HG02571 (cell line): ENCODE measurements around the gene SERPINA1.
A peak's percentile ranks its signal among the peaks of the same experiment; 100 is the strongest.

Experiments
- ATAC-seq: cut with Tn5 transposase; IDR thresholded peaks from one replicate; pipeline ENCODE4 v1.9.1; 2021; ENCODE audit warnings: mild to moderate bottlenecking, moderate library complexity; ENCODE audit not compliant: unreplicated experiment

The SERPINA1 gene

DNA sequence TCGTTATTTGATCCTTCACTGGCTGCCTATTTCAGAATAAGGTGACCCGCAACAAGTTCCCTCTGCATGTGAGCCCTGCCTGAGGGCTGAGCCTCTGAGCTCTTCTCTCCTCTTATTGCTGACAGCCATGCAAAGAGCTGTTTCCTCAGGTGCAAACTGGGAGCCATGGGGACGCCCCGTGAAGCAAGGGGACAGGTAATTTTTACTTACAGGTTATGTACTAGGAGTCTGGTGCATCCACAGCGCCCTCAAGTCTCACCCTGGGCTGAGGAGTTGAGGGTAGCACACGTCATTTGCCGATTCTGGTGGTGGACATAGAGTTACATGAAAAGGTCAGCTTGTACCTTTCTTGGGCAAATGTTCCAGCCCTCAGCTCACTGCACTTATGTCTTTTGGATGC lies 39.1 kb downstream of the SERPINA1 start:
- no peak for ATAC-seq

- ATAC-seq, result no peak
These were observed 39.6 kb downstream of the SERPINA1 start for GRCh38 chr14:94348836-94349235.

DNA sequence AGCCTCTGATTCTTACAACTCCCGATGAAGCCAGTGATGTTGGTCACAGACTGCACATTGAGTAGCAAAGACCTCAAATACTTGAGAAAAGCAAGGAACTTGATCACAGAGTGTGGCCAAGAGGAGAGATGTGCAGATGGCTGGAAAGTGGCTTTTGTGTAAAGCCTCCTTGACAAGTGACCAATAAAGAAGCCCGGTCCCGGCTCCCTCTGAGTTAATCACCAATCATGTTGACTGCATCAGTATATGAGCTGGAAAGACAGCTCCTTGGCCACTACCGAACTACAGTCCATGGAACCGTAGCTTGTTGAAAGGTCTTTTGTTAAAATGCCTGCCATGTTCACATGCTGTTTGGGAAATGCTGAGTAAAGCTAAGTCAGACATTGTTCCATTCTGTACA lies 41.6 kb downstream of the SERPINA1 start:
- peak; percentile 4 for ATAC-seq

DNA sequence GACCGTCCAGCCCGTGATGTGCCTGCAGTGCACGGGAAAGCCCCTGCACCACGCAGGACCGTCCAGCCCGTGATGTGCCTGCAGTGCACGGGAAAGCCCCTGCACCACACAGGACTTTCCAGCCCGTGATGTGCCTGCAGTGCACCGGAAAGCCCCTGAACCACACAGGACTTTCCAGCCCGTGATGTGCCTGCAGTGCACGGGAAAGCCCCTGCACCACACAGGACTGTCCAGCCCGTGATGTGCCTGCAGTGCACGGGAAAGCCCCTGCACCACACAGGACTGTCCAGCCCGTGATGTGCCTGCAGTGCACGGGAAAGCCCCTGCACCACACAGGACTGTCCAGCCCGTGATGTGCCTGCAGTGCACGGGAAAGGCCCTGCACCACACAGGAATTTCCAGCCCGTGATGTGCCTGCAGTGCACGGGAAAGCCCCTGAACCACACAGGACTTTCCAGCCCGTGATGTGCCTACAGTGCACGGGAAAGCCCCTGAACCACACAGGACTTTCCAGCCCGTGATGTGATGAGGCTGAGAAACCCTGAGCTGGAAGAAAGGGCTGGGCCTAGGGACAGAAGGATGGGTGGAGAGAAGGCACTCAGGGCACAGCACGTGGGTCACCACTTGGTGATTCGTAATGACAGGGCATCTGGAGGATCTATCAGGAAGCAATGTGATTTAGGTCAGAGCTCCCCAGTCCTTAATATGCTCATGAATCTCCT lies 42.2 kb downstream of the SERPINA1 start:
- peak; percentile 65 for ATAC-seq

DNA sequence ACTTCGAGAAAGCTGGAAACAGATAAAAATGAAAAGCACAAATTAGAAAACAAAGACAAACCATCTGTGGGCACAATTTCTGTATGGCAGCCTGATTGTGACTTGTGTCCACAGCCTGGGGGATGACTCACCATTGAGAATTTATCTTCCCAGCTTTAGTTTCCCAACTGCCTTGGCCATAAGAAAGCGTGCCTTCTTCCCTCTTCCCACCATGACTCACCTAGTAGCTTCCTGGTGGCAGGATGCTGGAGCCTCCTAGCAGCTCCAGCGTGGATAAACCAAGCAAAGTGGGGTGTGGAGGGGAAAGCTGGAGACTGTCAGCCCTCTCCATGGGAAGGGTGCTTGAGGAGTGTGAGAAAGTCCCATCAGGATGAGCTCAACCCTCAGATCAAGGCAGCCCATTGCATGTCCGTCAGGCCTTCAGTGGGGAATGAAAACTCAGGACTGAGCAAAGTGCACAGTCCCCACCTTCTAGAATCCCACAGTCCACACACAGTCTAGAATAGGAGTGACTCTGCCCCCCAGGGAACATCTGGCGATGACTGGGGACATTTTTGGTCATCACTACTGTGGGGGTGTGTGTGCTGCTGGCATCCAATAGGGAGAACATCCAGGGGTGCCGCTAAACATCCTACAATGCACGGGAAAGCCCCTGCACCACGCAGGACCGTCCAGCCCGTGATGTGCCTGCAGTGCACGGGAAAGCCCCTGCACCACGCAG lies 42.9 kb downstream of the SERPINA1 start:
- no peak for ATAC-seq

DNA sequence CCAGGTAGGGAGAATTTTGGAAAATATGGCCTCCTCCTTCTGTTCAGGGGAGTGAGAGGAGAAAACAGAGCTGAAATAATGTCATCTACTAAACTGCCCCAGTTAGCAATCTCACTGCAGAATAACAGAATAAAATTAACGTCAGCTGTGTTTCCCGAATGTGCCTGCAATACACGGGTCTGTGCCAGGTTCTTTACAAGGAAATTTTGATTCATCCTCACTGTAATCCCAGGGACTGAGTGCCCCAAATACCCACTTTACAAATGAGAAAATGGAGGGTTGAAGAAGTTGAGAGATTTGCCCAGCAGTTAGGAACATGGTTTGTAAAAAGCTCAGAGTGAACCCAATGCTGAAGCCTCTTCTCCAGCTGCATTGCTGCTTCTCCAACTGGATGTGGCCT lies 44.0 kb downstream of the SERPINA1 start:
- ATAC-seq, result no peak

GRCh38 chr14:94343238-94344005 lies 45.0 kb downstream of the SERPINA1 start:
- no peak for ATAC-seq

DNA sequence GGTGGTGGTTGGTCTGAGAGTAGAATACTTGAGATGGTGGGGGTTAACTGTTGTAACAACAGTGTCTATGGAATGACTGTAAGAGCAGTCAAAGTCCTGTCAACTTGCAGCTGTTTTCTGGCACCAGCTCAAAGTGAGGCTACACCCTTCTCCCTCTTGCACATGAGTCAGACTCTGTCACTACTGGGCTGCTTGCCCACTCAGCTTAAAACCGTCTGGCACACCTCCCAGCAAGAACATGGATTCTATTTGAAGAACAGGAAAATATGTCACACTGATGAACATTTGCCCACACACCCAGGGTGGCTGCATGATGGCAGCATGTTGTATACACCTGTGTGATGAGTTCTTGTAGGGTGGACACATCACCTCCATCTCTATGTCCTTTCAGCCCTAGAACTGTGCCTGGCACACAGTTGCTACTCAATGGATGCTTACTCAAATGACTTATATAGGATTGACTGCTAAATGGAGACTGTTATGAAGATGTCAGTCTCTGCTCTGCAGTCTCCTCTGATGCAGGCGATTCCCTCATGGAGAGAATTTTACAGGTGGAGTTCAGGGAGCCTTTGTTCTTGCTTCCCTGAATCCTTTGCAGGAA lies 46.0 kb downstream of the SERPINA1 start:
- no peak for ATAC-seq

GRCh38 chr14:94341656-94342333 lies 46.6 kb downstream of the SERPINA1 start:
- no peak for ATAC-seq

GRCh38 chr14:94340533-94340932 lies 47.9 kb downstream of the SERPINA1 start:
- ATAC-seq, result no peak

GRCh38 chr14:94338023-94338422 lies 50.4 kb downstream of the SERPINA1 start:
- ATAC-seq, result no peak

DNA sequence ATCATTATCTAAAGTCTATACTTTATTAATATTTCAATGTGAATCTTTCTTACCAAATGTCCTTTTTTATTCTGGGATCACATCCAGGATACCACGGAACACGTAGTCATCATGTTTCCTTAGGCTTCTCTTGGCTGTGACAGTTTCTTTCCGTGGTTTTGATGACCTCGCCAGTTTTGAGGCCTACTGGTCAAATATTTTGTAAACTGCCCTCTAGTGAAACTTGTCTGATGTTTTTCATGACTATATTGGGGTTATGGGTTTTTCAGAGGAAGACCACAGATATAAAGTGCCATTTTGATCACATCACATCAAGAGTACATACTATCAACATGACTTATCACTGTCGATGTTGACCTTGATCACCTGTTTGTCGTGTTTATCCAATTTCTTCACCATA lies 51.1 kb downstream of the SERPINA1 start:
- ATAC-seq, result no peak

DNA sequence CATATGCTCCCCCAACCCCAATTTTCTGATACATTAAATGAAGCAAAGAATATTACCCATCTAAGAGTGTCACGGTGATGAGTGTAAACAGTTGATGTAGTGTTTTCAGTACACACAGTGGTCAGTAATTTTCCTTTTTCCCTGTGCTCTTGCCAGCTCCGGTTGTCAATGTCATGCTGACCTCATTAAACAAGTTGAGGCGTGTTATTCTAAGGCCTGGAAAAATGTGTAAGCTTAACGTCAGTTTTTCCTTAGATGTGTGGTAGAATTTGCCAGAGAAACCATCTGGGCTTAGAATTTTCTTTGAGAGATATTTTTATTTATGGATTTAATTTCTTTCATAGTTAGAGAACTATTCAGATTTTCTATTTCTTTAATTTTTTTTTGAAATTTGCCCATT lies 53.5 kb downstream of the SERPINA1 start:
- ATAC-seq, result no peak

- ATAC-seq, result no peak
These were observed 55.8 kb downstream of the SERPINA1 start for GRCh38 chr14:94332587-94332986.

- no peak for ATAC-seq
These were observed 56.3 kb downstream of the SERPINA1 start for GRCh38 chr14:94332063-94332583.

- ATAC-seq, result no peak
These were observed 56.9 kb downstream of the SERPINA1 start for GRCh38 chr14:94331462-94331861.

DNA sequence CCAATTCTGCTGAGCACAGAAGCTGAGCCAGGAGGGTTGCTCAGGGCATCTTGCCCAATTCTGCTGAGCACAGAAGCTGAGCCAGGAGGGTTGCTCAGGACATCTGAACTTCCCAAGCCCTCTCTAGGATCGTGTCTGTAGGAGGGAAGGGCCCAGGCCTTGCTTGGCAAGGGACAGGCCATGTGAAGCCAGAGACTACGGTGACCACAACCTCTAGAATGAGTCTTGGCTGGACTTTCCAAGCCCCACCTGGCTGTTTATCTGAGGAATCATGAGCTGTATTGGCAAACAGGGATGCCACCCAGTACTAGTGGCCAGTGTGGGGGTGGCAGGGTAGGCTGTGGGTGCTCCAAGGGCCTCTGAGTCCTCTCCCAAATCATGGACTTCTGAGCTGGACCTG lies 57.5 kb downstream of the SERPINA1 start:
- no peak for ATAC-seq

DNA sequence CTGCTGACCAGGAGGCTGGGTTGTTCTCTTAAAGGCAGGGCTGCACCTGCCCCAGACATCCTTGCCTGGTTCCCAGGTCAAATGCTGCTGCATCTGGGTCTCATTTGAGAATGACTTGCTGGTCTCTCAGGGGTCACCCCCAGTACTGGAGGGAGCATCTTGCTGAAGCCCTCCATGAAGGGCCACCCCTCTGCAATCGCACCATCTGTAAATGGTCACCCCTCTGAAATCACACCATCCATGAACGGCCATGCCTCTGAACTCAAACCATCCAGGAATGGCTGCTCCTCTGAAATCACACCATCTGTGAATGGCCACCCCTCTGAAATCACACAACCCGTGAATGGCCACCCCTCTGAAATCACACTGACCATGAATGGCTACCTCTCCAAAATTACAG lies 58.0 kb downstream of the SERPINA1 start:
- ATAC-seq, result no peak

- no peak for ATAC-seq
These were observed 58.5 kb downstream of the SERPINA1 start for GRCh38 chr14:94329857-94330256.

DNA sequence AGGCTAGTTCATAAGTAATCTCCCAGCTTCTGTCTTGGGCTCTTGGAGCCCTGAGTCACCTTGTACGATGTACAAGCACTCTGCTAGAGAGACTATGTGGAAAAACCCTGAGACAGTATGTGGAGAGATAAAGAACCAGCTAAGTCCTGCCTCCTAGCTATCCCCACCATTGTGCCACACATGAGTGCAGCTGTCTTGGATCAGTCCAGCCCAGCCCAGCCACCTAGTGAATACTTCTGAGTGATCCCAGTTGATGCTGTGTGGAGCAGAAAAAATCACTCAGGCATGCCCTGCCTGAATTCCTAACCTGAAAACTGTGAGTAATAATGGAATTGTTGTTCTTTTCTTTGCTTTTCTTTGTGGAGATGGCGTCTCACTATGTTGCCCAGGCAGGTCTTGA lies 60.2 kb downstream of the SERPINA1 start:
- no peak for ATAC-seq
